Transverse colon (tissue), 3 donors: ENCODE data around the gene FOLR3.

ENCODE experiments used
- EP300 ChIP-seq: sonication (generic); formaldehyde crosslinking; IDR thresholded peaks from one replicate; pipeline ENCODE4 v1.6.1; 2017; ENCODE audit warnings: antibody characterized with exemption, low read depth
- POLR2A ChIP-seq: fragments of 450-650 bp; IDR thresholded peaks from one replicate; pipeline ENCODE4 v1.6.1; 2016; ENCODE audit warnings: antibody characterized with exemption, mild to moderate bottlenecking, moderate library complexity
- TF ChIP-seq, protein P1 (sequence below), 5 experiments: fragments of 200-600 bp in 3 of 5; fragments of 450-650 bp in 2 of 5; sonication (generic) in 3 of 5; IDR thresholded peaks; 1 replicate in 2 of 5; 2 replicates in 3 of 5; pipeline ENCODE4 v1.5.1; 2016 to 2017; ENCODE audit warnings: antibody characterized with exemption in 5 of 5, inconsistent platforms in 3 of 5, mild to moderate bottlenecking in 2 of 5, moderate library complexity in 1 of 5

DNA sequence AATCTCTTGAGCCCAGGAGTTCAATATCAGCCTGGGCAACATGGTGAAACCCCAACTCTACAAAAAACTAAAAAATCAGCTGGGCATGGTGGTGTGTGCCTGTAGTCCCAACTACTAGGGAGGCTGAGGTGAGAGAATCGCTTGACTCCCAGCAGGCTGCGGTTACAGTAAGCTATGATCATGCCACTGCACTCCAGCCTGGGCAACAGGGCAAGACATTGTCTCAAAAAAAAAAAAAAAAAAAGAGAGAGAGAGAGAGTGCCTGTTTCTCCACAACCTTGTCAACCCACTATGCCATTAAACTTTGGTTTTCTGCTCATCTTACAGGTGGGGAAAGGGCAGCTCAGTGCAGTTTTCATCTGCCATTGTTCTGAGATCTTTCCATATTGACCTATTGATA lies 5.1 kb downstream of the FOLR3 start:
- TF ChIP-seq POLR2A: no peak
- TF ChIP-seq, protein P1, sequence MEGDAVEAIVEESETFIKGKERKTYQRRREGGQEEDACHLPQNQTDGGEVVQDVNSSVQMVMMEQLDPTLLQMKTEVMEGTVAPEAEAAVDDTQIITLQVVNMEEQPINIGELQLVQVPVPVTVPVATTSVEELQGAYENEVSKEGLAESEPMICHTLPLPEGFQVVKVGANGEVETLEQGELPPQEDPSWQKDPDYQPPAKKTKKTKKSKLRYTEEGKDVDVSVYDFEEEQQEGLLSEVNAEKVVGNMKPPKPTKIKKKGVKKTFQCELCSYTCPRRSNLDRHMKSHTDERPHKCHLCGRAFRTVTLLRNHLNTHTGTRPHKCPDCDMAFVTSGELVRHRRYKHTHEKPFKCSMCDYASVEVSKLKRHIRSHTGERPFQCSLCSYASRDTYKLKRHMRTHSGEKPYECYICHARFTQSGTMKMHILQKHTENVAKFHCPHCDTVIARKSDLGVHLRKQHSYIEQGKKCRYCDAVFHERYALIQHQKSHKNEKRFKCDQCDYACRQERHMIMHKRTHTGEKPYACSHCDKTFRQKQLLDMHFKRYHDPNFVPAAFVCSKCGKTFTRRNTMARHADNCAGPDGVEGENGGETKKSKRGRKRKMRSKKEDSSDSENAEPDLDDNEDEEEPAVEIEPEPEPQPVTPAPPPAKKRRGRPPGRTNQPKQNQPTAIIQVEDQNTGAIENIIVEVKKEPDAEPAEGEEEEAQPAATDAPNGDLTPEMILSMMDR (IDR thresholded peaks at IDR 0.05): no peak
- no peak for TF ChIP-seq EP300
